Measurements from ENCODE around the gene VAV2. TPM values are rescaled to one million over a fixed set of nuclear protein-coding genes. Genes with fewer than 3 reads are reported as not detected.

Gene VAV2
- total RNA-seq, 3 donors from 2014 or later, result 29.4 to 34.8 (median 34.5) TPM

DNA sequence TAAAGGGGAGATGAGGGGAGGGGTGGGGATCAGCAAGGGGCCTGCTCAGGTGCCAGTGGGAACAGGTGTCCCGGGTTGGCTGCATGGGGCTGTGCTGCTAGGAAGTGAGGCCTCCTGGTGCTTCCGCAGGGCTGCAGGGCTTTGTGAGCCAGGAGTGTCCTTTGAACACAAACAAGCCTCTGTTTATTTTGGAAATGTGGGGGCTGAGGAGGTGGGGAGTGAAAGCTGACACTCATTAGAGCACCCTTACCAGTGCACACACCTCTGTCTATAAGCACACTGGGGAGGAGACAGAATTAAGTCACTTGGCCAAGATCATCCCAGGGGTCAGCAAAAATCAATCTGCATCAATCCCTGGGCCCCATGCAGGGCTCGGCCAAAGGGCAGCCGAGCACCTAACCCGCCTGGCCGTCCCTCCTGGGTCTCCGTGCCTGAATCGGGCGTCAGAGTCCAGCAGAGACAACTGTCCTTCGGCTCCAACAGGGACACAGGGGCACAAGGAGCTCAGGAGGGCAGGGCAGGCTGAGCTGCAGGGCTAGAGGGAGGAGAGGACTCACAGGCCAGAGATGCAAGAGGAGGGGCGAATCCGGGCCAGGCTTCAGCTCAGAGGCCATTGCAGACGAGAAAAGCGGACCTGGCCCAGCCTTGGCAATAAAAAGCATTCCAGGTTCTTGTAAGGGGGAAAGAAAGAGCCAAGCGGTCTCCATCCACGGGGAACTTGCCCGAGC lies 99.8 kb downstream of the VAV2 start:
- Histone ChIP-seq H3K4me1 (ENCODE audit: low read depth) (peaks cover 3% of the 10 kb centered on the region), H3K36me3 (ENCODE audit: low read depth) (no peaks in the 10 kb centered on the region), H3K9me3 (no peaks in the 10 kb centered on the region), H3K4me3 (no peak overlapping the region)
- TF ChIP-seq CTCF (IDR thresholded peaks at IDR 0.05), result no peak
- DNase-seq, result no peak
- ATAC-seq, result peak; percentile 73
- intact Hi-C loops (cut with DNase I, micrococcal nuclease), result no loop called here

GRCh38 chr9:133891741-133892140 lies 100.4 kb downstream of the VAV2 start:
- no peak overlapping the region for H3K4me3 ChIP-seq
- DNase-seq (no peak), ATAC-seq (no peak)
- intact Hi-C loops (cut with DNase I, micrococcal nuclease), result no loop called here
- TF ChIP-seq CTCF (IDR thresholded peaks at IDR 0.05), result no peak
- no peaks in the 10 kb centered on the region for H3K36me3 ChIP-seq (ENCODE audit: low read depth)
- H3K9me3 ChIP-seq, result no peaks in the 10 kb centered on the region
- peaks cover 3% of the 10 kb centered on the region for H3K4me1 ChIP-seq (ENCODE audit: low read depth)

DNA sequence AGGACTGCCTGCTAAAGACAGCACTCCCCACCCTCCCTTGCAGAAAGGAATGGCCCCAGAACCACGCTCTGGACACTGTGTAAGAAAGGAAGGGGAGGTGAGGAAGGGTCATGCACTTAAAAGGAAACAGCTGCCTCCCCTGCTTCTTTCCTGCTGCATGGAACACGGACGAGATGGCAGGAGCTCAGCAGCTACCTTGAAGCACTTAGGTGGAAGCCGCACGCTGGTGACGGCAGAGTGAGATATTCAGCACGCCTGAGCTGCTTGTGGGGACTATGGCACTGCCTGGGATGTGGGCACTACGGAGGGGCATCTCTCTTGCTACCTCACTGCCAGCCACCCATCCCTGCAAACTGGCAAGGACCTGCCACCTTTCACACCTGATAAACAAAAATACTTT lies 101.5 kb downstream of the VAV2 start:
- Histone ChIP-seq H3K36me3 (ENCODE audit: low read depth) (no peaks in the 10 kb centered on the region), H3K4me3 (no peak overlapping the region), H3K4me1 (ENCODE audit: low read depth) (peaks cover 3% of the 10 kb centered on the region), H3K9me3 (no peaks in the 10 kb centered on the region)
- no peak for ATAC-seq
- no peak for DNase-seq
- no peak for TF ChIP-seq CTCF (IDR thresholded peaks at IDR 0.05)
- intact Hi-C loops (cut with DNase I, micrococcal nuclease), result no loop called here

- ATAC-seq, result no peak
- no peaks in the 10 kb centered on the region for H3K36me3 ChIP-seq (ENCODE audit: low read depth)
Measured at GRCh38 chr9:133889584-133890301, 102.4 kb downstream of the VAV2 start.

DNA sequence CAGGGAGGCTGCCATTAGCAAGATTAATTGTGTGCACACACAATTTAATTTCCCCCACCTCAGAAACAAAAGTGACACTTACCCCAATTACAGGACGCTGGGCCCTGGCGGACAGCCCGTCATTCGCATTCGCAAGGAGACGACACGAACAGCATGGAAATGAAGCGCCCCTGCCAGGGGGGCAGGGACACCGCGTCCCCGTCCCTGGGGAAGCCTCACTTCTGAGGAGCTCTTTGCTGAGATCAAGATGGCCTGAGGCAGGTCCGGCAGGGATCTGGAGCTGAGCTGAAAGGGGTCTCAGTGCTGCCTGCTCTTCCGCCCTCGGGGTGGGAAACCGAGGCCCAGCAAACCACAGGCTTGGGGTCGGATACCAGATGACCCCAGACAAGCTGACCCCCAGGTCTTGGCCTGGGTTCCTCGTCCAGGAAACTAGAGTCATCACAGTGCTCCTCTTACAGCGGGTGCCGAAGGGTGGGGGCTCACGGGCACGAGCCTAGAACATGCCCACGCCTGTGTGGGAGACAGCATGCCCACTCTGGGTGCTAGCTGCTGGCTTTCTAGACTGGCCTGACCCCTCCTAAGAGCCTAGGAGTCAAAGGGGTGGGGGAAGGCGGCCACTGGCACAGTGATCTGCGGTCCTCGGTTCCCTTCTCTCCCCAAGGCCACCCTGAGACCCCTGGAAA lies 103.2 kb downstream of the VAV2 start:
- intact Hi-C loops (cut with DNase I, micrococcal nuclease), result no loop called here
- Histone ChIP-seq H3K4me3 (no peak overlapping the region), H3K9me3 (no peaks in the 10 kb centered on the region), H3K4me1 (ENCODE audit: low read depth) (peaks cover 3% of the 10 kb centered on the region), H3K36me3 (ENCODE audit: low read depth) (no peaks in the 10 kb centered on the region)
- DNase-seq (no peak), ATAC-seq (no peak)
- no peak for TF ChIP-seq CTCF (IDR thresholded peaks at IDR 0.05)

More at GRCh38 chr9:133889584-133890301, 102.4 kb downstream of the VAV2 start:
- intact Hi-C loops (cut with DNase I, micrococcal nuclease), result no loop called here
- DNase-seq, result no peak
- no peak for TF ChIP-seq CTCF (IDR thresholded peaks at IDR 0.05)
- Histone ChIP-seq H3K9me3 (no peaks in the 10 kb centered on the region), H3K4me1 (ENCODE audit: low read depth) (peaks cover 3% of the 10 kb centered on the region), H3K4me3 (no peak overlapping the region)
